ENCODE measurements around the gene TWIST2.

TWIST2 gene

GRCh38 chr2:238855891-238856580 is 8.2 kb downstream of the TWIST2 start:
- no peak for DNase-seq (ENCODE audit: low read depth in 4 of 4, low spot score in 1 of 4)

DNA sequence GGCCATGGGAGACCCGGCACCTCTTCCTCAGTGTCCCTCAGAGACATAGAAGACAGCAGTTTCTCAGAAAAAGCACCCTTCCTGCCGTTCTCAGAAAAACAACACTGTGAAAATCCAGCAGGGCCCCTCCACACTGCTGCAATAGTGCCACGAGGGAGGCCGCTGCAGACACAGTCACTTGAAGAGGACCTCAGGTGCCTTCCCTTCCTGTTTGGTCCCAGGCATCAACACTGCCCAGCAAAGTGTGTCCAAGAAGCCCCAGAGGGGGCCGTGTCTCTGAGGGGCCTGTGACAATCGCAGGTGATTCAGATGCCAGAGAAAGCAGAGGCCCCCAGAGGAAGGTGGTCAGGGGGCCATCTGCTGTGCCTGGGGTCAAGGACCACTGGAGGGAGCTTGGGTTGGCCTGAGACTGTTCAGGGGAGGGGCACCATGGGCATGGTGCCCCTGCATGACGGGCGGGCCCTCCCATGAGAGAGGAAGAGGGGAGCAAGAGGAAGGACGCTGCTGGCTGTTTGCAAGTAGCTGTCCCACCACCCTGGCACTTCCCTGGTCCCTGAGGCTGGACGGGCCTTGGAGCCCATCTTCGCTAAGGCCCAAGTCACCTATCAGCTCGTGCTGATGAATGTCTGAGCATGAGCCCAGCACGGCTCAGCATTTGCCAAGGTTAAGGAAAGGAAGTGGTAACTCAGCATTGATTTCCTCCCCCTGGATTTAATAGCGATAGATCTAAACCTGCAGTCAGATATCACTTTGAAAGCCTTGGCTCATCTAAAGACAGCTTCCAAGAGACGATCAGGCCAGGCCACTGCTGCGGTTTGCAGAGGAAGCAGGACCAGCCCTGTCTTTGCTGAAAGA is 9.1 kb downstream of the TWIST2 start:
- no peak for DNase-seq (ENCODE audit: low read depth in 4 of 4, low spot score in 1 of 4)

GRCh38 chr2:238857959-238858358 is 10.1 kb downstream of the TWIST2 start:
- no peak for DNase-seq (ENCODE audit: low read depth in 4 of 4, low spot score in 1 of 4)

DNA sequence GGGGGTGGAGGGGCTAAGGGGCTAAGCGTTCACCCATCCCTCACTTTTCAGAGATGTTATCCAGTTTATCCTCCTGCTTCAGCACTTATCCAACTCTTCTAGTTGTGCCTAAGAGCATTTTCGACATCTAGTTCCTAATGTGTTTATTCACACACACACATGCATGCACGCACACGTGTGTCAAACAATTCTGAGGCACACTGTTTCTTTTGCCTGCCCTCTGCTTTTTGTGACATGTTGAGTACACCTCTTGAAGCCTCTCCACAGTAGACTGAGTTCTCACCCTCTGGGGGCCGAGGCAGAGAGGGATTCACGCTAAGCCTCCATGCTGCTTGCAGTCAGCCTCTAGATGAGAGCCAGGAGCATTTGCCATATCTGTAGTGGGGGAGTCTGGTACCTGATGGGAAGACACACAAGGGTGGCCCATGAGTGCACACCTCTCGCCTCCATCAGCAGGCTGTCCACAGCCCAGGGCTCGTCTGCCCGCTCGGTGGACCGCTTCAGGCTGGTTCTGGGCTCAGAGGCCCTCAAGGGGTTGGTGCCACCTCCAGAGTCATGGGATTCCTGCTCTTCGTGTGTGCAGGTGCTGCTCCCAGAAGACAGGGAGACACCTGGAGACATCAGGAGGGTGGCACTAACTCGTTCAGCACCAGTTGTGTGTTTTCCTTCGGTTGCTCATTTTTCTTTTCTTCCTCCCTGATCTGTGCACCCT is 11.9 kb downstream of the TWIST2 start:
- DNase-seq (ENCODE audit: low read depth in 4 of 4, low spot score in 1 of 4): no peak

DNA sequence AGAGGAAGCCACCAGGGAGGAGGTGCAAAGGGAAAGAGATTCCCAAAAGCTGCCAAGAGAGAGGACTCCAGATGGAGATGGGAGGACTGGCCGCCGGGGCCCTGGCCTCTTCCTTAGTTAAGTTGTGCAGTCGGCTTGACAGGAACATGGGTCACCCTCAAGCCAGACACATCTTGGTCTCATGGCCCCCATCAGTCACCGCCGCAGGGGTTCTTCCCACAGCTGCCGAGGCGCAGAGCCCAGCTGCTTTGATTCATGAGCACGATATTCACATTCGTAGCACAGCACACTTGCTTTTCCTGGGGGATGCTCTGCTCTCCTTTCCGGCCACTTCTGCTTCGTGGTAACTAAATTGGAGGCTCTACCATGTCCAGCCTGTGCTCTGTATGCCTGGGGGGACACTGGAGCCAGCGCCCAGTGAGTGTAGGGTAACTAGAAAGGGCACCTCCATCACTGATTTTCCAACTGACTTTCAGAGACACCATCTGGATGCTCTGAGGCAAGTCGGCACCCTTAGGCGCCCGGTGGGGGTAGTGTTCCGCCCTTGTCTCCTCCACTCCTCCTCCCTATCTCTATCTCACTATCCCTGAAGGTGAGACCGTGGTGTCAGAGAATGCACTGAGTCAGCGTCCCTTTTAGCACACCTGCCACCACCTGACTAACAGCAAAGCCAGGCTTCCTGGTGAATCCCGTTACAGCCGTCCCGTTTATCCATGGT is 13.3 kb downstream of the TWIST2 start:
- no peak for DNase-seq (ENCODE audit: low read depth in 4 of 4, low spot score in 1 of 4)

GRCh38 chr2:238861766-238862315 is 14.0 kb downstream of the TWIST2 start:
- DNase-seq (ENCODE audit: low read depth in 4 of 4, low spot score in 1 of 4): no peak

GRCh38 chr2:238862701-238863100 is 14.8 kb downstream of the TWIST2 start:
- DNase-seq (ENCODE audit: low read depth in 4 of 4, low spot score in 1 of 4): no peak

GRCh38 chr2:238863231-238863630 is 15.3 kb downstream of the TWIST2 start:
- no peak for DNase-seq (ENCODE audit: low read depth in 4 of 4, low spot score in 1 of 4)

GRCh38 chr2:238863749-238864206 is 15.9 kb downstream of the TWIST2 start:
- no peak for DNase-seq (ENCODE audit: low read depth in 4 of 4, low spot score in 1 of 4)

- peak in 2 of 4 experiments; percentile 18 to 61 for DNase-seq (ENCODE audit: low read depth in 4 of 4, low spot score in 1 of 4)
Observed at GRCh38 chr2:238864207-238865014, 16.5 kb downstream of the TWIST2 start.

DNA sequence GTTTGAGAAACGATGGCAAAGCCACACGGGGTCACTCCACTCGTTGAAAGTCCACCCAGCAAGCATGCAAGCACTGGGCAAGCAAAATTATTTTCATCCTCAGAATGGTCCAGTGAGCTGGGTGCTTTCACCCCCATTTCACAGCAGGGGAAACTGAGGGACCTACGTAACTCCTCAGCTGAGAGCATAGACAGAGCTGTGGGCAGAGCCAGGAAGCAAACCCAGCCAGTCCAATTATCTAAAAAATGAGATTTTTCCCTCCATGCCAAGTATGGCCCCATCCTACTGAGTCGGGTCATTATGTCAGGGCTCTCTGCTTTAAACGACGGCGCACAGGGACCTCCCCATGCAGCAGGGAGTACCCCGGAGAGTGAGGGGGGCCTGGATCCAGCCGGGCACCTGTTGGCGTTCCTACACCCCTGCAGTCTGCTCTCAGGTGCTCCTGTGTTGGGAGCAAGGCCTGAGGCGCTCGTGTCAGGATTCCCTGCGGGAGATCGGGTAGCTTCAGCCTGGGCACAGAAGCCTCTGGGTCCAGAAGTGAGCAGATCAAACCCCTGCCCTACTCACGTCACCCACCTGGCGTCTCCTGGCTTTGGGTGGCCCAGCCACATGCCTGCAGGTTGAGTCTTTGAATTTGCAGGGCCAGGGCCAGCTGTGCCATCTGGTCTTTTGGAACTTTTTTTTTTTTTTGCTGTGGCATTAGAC is 17.3 kb downstream of the TWIST2 start:
- DNase-seq (ENCODE audit: low read depth in 4 of 4, low spot score in 1 of 4): no peak

DNA sequence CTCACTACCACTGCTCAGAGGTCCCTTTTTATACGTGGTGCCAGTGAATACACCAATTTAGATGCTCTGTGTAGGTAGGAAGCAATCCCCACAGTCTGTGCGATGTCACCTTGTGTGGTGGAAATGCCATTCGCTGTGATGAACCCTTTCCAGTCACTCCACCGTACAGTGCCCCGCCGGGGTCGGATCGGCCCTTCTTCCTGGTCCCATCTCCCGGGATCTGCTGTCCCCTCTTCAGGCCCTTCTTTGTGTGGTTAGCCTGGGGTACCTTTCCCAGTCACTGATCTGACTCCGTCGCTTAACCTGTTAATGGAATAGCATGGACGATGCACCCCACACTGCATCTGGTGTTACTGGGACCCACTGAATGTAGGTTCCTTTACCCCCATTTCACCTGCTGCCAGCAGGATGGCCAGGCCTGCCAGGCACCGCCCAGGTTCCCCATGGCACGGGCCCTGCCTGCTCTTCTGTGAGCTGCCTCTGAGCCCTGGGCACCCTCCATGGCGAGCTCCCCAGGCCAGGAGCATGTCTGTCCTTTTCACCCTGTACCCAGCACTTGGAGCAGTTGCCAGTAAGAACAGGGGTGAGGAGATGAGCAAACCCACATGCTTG is 18.0 kb downstream of the TWIST2 start:
- no peak for DNase-seq (ENCODE audit: low read depth in 4 of 4, low spot score in 1 of 4)

- DNase-seq (ENCODE audit: low read depth in 4 of 4, low spot score in 1 of 4): no peak
Observed at GRCh38 chr2:238866656-238867277, 18.9 kb downstream of the TWIST2 start.

DNA sequence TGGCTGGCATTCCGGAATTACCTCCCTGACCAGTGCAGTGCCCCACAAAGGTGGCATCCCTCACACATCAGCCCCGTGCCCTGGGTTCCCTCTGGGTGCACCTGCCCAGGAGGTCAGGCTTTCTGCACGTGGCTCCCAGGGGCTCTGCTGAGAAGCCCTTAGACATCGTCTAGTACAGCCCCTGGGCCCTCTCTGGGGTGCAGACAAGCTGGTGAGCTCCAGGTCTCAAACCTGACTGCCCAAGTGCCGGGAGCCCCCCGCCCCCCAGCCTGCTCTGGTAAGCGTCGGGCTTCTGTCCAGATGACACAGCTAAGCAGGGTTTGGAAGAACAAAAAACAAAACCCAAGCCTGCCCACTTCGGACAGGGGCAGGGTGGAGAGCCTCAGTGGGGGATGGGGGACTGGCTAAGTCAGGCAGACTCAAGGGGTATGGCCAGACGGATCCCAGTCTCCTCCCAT is 20.2 kb downstream of the TWIST2 start:
- no peak for DNase-seq (ENCODE audit: low read depth in 4 of 4, low spot score in 1 of 4)

- DNase-seq (ENCODE audit: low read depth in 4 of 4, low spot score in 1 of 4): no peak
Observed at GRCh38 chr2:238868616-238869292, 20.9 kb downstream of the TWIST2 start.

DNA sequence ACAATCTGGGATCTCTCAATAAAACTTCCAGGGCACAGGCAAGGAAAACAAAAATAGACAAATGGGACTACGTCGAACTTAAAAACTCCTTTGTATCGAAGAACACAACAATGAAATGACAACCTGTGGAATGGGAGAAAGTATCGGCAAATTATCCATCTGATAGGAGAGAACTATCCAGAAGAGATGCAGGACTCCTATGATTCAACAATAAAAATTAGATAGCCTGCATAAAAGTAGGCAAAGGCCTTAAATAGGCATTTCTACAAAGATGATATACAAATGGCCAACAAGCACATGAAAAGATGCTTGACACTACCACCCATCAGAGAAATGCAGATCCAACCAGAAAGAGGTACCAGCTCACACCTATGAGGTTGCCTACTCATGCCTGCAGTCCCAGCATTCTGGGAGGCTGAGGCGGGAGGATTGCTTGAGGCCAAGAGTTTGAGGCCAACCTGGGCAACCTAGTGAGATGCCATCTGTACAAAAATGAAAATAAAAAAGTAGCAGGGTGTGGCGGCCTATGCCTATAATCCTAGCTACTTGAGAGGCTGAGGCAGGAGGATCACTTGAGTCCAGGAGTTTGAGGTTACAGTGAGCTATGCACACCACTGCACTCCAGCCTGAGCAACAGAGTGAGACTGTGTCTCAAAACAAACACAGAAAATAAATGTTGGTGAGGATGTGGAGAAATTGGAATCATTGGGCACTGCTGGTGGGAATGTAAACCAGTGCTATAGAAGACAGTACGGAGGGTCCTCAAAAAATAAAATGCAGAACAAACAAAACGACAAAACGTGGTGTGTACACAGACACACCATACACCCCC is 21.6 kb downstream of the TWIST2 start:
- DNase-seq (ENCODE audit: low read depth in 4 of 4, low spot score in 1 of 4): no peak

- no peak for DNase-seq (ENCODE audit: low read depth in 4 of 4, low spot score in 1 of 4)
Observed at GRCh38 chr2:238870261-238870660, 22.4 kb downstream of the TWIST2 start.

Data from stimulated activated CD4-positive, alpha-beta T cell treated with anti-CD3 and anti-CD28 coated beads, Interleukin-1b, Interleukin-23, amount 100 ng/mL, for 24 hours (primary cell).